ENCODE results near the gene TMEM51.

DNA sequence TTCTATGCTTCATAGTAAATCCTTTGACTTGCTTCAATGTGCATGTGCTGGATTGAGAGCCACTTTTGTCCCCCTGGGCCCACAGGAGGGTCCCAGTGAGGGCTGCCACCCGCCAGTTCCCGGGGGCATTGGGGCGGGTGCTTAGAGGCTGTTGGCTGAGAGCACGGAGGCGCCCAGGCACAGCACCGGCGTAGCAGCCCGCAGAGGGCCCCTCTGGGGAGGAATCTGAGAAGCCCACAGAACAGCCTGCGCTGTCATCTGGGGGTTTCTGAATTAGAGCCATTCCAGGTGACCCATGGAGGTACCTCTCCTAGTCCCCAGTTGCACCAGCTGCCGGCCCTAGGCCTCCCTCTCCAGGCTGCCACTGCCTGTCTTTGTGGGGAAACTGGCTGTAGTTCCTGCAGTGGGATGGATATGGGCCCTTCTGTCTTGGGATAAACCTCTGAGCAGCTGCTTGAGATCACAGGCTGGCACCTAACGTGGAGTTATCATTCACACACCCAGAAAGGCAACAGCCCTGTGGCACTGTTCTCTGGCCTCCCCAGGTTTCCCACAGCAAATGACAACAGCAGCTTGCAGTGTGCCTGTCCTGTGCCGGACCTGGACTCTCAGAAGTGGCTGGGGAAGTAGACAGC, 39.5 kb downstream of the TMEM51 start:
- no peak for TF ChIP-seq EZH2phosphoT487 (conservative IDR thresholded peaks at IDR 0.05; ENCODE audit: low read length)
- TF ChIP-seq, protein P1, sequence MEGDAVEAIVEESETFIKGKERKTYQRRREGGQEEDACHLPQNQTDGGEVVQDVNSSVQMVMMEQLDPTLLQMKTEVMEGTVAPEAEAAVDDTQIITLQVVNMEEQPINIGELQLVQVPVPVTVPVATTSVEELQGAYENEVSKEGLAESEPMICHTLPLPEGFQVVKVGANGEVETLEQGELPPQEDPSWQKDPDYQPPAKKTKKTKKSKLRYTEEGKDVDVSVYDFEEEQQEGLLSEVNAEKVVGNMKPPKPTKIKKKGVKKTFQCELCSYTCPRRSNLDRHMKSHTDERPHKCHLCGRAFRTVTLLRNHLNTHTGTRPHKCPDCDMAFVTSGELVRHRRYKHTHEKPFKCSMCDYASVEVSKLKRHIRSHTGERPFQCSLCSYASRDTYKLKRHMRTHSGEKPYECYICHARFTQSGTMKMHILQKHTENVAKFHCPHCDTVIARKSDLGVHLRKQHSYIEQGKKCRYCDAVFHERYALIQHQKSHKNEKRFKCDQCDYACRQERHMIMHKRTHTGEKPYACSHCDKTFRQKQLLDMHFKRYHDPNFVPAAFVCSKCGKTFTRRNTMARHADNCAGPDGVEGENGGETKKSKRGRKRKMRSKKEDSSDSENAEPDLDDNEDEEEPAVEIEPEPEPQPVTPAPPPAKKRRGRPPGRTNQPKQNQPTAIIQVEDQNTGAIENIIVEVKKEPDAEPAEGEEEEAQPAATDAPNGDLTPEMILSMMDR (IDR thresholded peaks at IDR 0.05; ENCODE audit: insufficient read depth, low read length, poor library complexity, severe bottlenecking): no peak
